ENCODE data around the gene WFS1.

DNA sequence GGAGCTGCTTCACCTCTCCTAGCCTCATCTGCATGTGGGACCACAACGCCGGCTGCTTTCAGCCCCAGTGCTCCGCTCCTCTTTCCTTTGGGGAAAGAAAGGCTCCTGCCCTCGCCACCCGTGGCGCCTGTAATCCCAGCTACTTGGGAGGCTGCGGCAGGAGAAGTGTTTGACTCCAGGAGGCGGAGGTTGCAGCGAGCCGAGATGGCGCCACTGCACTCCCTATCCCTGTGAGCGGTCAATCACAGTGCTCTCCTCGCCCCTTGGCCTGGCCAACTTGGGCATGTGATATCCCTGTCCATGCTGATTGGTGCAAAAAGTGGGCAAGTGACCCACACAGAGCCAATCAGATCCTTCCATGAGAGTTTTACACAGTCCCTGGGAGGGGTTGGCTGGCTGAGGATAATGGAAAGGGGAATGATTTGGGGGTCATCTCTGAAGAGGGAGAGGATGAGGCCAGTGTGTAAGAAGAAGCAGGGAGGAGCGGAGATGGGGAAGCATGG is 56.2 kb downstream of the WFS1 start:
- TF ChIP-seq, protein P1, sequence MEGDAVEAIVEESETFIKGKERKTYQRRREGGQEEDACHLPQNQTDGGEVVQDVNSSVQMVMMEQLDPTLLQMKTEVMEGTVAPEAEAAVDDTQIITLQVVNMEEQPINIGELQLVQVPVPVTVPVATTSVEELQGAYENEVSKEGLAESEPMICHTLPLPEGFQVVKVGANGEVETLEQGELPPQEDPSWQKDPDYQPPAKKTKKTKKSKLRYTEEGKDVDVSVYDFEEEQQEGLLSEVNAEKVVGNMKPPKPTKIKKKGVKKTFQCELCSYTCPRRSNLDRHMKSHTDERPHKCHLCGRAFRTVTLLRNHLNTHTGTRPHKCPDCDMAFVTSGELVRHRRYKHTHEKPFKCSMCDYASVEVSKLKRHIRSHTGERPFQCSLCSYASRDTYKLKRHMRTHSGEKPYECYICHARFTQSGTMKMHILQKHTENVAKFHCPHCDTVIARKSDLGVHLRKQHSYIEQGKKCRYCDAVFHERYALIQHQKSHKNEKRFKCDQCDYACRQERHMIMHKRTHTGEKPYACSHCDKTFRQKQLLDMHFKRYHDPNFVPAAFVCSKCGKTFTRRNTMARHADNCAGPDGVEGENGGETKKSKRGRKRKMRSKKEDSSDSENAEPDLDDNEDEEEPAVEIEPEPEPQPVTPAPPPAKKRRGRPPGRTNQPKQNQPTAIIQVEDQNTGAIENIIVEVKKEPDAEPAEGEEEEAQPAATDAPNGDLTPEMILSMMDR (IDR thresholded peaks at IDR 0.05 in 2 of 3, conservative IDR thresholded peaks at IDR 0.05 in 1 of 3; ENCODE audit: borderline replicate concordance in 1 of 3, insufficient read depth in 1 of 3, low read depth in 2 of 3, low read length in 2 of 3) = no peak
- TF ChIP-seq JUND (IDR thresholded peaks at IDR 0.05) (no peak), POLR2A (IDR thresholded peaks at IDR 0.05; ENCODE audit: borderline replicate concordance, extremely low read depth, insufficient read depth, insufficient read length) (no peak), SIN3A (IDR thresholded peaks at IDR 0.05; ENCODE audit: low read depth) (no peak)
- TF ChIP-seq, protein P2, sequence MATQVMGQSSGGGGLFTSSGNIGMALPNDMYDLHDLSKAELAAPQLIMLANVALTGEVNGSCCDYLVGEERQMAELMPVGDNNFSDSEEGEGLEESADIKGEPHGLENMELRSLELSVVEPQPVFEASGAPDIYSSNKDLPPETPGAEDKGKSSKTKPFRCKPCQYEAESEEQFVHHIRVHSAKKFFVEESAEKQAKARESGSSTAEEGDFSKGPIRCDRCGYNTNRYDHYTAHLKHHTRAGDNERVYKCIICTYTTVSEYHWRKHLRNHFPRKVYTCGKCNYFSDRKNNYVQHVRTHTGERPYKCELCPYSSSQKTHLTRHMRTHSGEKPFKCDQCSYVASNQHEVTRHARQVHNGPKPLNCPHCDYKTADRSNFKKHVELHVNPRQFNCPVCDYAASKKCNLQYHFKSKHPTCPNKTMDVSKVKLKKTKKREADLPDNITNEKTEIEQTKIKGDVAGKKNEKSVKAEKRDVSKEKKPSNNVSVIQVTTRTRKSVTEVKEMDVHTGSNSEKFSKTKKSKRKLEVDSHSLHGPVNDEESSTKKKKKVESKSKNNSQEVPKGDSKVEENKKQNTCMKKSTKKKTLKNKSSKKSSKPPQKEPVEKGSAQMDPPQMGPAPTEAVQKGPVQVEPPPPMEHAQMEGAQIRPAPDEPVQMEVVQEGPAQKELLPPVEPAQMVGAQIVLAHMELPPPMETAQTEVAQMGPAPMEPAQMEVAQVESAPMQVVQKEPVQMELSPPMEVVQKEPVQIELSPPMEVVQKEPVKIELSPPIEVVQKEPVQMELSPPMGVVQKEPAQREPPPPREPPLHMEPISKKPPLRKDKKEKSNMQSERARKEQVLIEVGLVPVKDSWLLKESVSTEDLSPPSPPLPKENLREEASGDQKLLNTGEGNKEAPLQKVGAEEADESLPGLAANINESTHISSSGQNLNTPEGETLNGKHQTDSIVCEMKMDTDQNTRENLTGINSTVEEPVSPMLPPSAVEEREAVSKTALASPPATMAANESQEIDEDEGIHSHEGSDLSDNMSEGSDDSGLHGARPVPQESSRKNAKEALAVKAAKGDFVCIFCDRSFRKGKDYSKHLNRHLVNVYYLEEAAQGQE (IDR thresholded peaks at IDR 0.05; ENCODE audit: low read depth) = no peak

Measured in HCT116 (cell line).